Measurements from ENCODE around the gene PCP2. TPM values are rescaled to one million over a fixed set of nuclear protein-coding genes. Genes with fewer than 3 reads are reported as not detected.

The PCP2 gene
- total RNA-seq (2022; extraction: Qiagen RNA extraction): 0.26 TPM in 1 of 5 replicates, not detected in the others

DNA sequence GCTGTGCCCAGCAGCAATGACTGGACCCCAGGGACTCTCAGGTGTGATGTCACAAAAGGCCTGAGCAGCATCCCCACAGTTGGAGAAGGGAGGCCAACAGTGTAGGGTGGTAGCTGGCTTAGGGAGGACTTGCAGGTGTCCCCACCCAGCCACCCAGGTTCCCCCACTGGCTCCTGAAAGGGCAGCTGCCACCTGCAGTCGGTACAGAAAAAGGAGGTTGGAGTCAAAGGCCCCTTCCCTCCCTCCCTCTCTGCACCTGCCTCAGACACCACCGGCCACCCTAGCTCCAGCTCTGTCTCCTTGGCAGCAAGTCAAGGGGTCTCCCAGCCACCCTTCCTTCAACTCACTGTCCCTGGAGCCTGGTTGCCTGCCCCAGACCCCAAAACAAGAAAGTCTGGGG is at the start of gene PCP2:
Gene PCP2 (minus strand): TSS at position 22 of the 400 bp plus-strand sequence. CDS start 262 bp downstream, outside the sequence.

DNA sequence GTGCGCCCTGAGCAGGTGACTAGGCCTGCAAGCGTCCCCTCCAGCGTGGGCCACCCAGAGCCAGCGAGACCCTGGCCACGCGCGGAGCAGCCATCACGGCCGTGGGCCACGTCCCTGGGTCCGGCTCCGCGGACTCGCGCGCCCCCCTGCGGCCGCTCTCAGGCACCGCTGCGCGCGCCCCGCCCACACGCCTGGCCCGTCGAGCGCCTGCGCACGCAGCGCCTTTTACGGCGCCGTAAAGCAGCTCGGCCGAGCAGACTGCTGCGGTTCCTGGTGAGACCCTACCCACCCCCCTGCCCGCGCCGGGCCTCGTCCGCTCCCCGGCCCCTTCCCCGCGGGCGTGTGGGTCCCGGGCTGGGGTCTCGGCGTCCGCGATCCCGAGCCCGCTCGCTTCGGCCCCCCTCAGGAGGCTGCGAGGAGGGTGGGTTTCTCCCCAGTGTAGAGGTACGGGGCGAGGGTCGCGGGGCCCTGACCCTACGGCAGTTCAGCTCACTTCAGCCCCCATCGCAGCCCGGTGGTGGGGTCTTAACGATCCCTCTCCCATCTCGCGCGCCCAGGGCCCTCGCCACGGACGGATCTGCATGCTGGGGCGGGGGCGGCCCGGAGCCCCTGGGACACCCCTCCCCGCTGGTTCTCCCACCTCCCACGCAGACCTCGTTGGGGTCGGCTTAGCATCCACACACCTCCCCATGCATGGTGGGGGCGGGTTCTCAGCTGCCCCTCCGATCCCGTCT is 47.3 kb upstream of the PCP2 start, which contains the start of gene TRAPPC5:
Gene TRAPPC5 (plus strand): TSS at position 228 of the 734 bp plus-strand sequence. CDS start 1,421 bp downstream, outside the sequence.

DNA sequence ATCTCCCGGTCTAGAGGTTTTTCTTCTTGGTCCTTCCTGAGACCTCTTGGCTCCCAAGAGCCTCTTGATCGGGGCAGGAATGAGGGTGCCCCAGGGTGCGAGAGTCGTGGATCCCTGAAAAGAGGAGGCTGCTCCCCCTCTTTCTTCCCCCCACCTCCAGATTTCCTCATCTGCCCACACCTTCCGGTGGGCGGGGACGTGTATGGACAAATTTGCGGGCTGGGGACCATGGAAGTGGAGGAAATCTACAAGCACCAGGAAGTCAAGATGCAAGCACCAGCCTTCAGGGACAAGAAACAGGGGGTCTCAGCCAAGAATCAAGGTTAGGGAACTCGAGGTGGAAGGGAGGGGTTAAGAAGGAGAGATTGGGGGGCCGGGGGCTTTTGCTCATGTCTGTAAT is 43.3 kb upstream of the PCP2 start, which contains the start of gene MCEMP1:
Gene MCEMP1 (plus strand): TSS at position 237 of the 400 bp plus-strand sequence. CDS start 31 bp downstream, at position 268.

DNA sequence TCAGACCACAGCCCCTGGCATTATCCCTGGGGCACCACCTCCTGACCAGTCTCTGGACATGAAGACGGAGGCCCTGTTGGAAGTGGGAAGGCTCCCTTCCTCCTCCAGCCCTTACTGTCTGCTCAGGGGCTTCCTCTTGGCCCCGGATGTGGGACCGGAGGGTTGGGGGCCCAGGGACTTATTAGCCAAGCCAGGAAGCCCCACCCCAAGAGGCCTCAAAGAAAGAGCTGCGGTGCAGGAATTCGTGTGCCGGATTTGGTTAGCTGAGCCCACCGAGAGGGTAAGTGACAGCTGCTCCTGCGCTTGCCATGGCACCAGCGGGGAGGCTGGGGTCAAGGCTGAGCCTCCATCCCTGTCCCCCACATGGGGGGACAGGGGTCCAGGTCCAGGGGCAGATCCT is 35.3 kb upstream of the PCP2 start, which contains the start of gene RETN:
Gene RETN (plus strand): TSS at position 208 of the 400 bp plus-strand sequence. CDS start 278 bp downstream, outside the sequence.

DNA sequence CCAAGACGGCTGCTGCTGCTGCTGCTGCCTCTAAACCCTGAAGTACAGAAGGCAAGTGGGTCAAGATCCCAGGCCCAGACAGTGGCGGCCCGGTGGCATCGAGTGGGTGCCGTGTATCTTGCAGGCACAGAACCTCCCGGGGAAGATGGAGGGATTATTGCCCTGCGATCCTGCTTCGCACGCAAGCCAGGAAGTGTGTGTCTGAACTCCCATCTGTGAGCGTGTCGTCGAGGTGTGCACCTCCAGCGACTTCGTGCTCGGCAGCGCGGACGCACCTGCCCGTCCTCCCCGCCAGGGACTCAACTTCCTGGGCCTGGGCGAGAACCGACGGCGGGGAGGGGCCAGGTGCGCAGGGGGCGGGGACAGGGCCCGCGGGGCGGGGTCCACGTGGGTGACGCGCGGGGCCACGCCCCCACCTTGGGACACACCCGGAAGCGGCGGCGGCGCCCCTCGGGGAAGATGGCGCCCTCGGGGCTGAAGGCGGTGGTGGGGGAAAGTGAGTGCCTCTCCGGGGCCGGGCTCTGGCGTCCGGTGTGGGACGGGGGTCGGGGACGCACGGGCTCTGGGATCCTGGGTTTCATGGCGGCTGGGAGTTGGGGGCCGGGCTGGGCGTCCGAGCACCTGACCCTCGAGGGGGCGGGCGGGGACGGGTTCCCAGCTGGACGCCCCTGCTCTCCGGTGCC is 3.3 kb upstream of the PCP2 start, which contains the start of gene STXBP2:
Gene STXBP2 (plus strand): TSS at position 420 of the 683 bp plus-strand sequence. CDS start 40 bp downstream, at position 460.

DNA sequence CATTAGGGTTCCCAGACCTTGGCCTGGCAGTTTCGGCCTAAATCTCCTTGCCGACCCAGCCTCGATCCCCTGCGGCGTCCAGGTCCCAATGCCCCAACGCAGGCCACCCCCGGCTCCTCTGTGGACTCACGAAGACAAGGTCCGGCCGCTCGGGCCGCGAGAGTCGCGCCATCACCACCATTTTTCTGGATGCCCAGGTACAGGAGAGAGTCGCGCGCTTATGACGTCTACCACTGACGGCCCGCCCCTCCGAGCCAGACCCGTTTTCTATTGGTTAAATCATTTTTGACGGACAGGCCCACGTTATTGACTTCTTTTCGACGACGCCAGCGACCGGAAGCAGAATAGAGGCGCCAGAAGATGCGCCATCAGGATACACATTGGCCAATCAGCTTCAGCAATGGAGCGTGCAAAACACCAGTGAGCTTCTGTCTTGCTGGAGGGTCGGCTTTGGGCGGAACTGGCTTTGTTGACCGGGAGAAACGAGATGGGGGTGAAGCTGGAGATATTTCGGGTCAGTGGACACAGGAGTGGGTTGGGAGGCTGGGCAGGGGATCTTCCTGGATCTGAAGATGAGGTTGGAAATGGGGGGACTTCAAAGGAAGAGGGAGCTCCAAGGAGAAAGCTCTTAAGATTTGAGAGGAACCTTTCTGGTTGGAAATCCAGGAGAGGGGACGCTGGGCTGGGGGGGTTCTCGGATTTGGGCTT is 4.0 kb downstream of the PCP2 start, which contains the start of the genes PET100 and XAB2:
Gene PET100 (plus strand): TSS at position 447 of the 708 bp plus-strand sequence. CDS start 41 bp downstream, at position 488.
Gene XAB2 (minus strand): TSS at position 199 of the 708 bp plus-strand sequence. CDS start 18 bp downstream, at position 181.

DNA sequence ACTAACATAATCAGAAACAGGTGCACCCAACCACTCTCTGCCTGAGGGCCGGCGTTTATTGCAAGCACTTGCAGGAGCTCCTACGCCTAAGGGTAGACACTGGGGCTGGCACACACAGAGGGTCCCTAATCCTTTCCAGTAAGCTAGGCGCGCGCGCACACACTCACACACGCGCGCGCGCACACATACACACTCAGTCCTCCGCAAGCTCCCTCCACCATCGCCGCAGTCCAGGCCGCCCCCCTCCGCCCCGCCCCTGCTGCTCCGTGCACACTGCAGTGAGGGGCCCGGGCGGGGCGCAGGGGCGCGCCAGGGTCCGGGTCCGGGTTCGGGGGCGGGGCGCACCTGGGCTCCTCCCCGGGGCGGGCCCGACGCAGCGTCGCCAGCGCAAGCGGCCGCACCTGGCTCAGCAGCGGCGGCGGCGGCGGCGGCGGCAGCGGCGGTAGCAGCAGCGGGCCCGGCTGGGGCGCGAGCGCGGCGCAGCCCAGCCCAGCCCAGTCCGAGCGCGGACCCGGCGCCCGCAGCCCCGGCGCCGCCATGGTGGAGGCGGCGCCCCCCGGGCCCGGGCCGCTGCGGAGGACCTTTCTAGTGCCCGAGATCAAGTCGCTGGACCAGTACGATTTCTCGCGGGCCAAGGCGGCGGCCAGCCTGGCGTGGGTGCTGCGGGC is 37.9 kb downstream of the PCP2 start, which contains the start of gene CAMSAP3:
Gene CAMSAP3 (plus strand): TSS at position 398 of the 668 bp plus-strand sequence. CDS start 140 bp downstream, at position 538.

Other genes with a start within 250 kb of the PCP2 start
- 1.4 to 2.6 TPM (median 1.9 TPM) in 5 replicates for gene PEX11G, start 144.7 kb downstream of the PCP2 start, total RNA-seq (2022; extraction: Qiagen RNA extraction)
- 16.7 to 21.1 TPM (median 18.2 TPM) in 5 replicates for gene ZNF358, start 117.6 kb downstream of the PCP2 start, total RNA-seq (2022; extraction: Qiagen RNA extraction)
- 9.4 to 12.8 TPM (median 12.3 TPM) in 5 replicates for gene MCOLN1, start 111.1 kb downstream of the PCP2 start, total RNA-seq (2022; extraction: Qiagen RNA extraction)
- gene PNPLA6, start 98.0 kb downstream of the PCP2 start, total RNA-seq (2022; extraction: Qiagen RNA extraction): 27.7 to 34.6 TPM (median 31.9 TPM) in 5 replicates
- 4.1 to 6.2 TPM (median 5.4 TPM) in 5 replicates for gene CAMSAP3, start 37.9 kb downstream of the PCP2 start, total RNA-seq (2022; extraction: Qiagen RNA extraction)
- gene XAB2, start 4.2 kb downstream of the PCP2 start, total RNA-seq (2022; extraction: Qiagen RNA extraction): 23.3 to 26.8 TPM (median 25.1 TPM) in 5 replicates
- 50.7 to 61.5 TPM (median 55.6 TPM) in 5 replicates for gene PET100, start 3.9 kb downstream of the PCP2 start, total RNA-seq (2022; extraction: Qiagen RNA extraction)
- gene STXBP2, start 3.4 kb upstream of the PCP2 start, total RNA-seq (2022; extraction: Qiagen RNA extraction): 35.0 to 43.8 TPM (median 39.3 TPM) in 5 replicates
- not detected in 5 replicates for gene RETN, start 35.3 kb upstream of the PCP2 start, total RNA-seq (2022; extraction: Qiagen RNA extraction)
- gene MCEMP1, start 43.4 kb upstream of the PCP2 start, total RNA-seq (2022; extraction: Qiagen RNA extraction): not detected in 5 replicates
- gene TRAPPC5, start 47.1 kb upstream of the PCP2 start, total RNA-seq (2022; extraction: Qiagen RNA extraction): 38.8 to 107 TPM (median 101 TPM) in 5 replicates
- gene FCER2, start 68.4 kb upstream of the PCP2 start, total RNA-seq (2022; extraction: Qiagen RNA extraction): not detected in 5 replicates
- gene CLEC4G, start 98.4 kb upstream of the PCP2 start, total RNA-seq (2022; extraction: Qiagen RNA extraction): not detected in 5 replicates
- not detected in 5 replicates for gene CD209, start 113.8 kb upstream of the PCP2 start, total RNA-seq (2022; extraction: Qiagen RNA extraction)
- gene CLEC4M, start 129.5 kb upstream of the PCP2 start, total RNA-seq (2022; extraction: Qiagen RNA extraction): not detected in 5 replicates
- 1.3 to 2.1 TPM (median 1.8 TPM) in 5 replicates for gene EVI5L, start 196.5 kb upstream of the PCP2 start, total RNA-seq (2022; extraction: Qiagen RNA extraction)
- 0.21 to 0.67 TPM (median 0.41 TPM) in 5 replicates for gene PRR36, start 240.7 kb upstream of the PCP2 start, total RNA-seq (2022; extraction: Qiagen RNA extraction)

All from A549 treated with Hydrocortisone at 1 μM for 4 hours (cell line).